ENCODE measurements around the gene PEX16.
A peak's percentile ranks its signal among the peaks of the same experiment; 100 is the strongest.
"Not testable (repeated sequence)": the region's sequence is repeated elsewhere in the genome, so short reads cannot be mapped to it uniquely, and the experiment has no call there.

Gene PEX16

GRCh38 chr11:45917286-45917622 is 423 bp downstream of the PEX16 start:
- DNase-seq: no peak

- no peak for DNase-seq
These were observed 2.2 kb downstream of the PEX16 start for GRCh38 chr11:45915446-45915845.

- DNase-seq: no peak
These were observed 3.6 kb downstream of the PEX16 start for GRCh38 chr11:45913942-45914635.

- no peak for DNase-seq
These were observed 4.2 kb downstream of the PEX16 start for GRCh38 chr11:45913514-45913913.

- DNase-seq: no peak
These were observed 7.1 kb downstream of the PEX16 start for GRCh38 chr11:45910623-45911022.

GRCh38 chr11:45909594-45910475 is 7.8 kb downstream of the PEX16 start:
- no peak for DNase-seq

GRCh38 chr11:45907911-45908370 is 9.7 kb downstream of the PEX16 start:
- no peak for DNase-seq

GRCh38 chr11:45906965-45907611 is 10.6 kb downstream of the PEX16 start, which contains the start of gene FREY1:
Gene FREY1, minus strand, starts transcription at chr11:45907271. Its CDS starts 26 bp downstream, at chr11:45907245.
- DNase-seq: no peak

- DNase-seq: no peak
These were observed 11.5 kb downstream of the PEX16 start for GRCh38 chr11:45906096-45906682.

GRCh38 chr11:45905576-45905975 is 12.1 kb downstream of the PEX16 start:
- DNase-seq: not testable (repeated sequence)

GRCh38 chr11:45905095-45905494 is 12.6 kb downstream of the PEX16 start:
- DNase-seq: no peak

GRCh38 chr11:45904309-45904915 is 13.3 kb downstream of the PEX16 start:
- DNase-seq: no peak

GRCh38 chr11:45902452-45903380 is 15.0 kb downstream of the PEX16 start:
- DNase-seq: no peak

- DNase-seq: no peak
These were observed 16.1 kb downstream of the PEX16 start for GRCh38 chr11:45901626-45902025.

- DNase-seq: no peak
These were observed 16.6 kb downstream of the PEX16 start for GRCh38 chr11:45900916-45901617.

GRCh38 chr11:45900175-45900800 is 17.4 kb downstream of the PEX16 start:
- DNase-seq: not testable (repeated sequence)

GRCh38 chr11:45899448-45900174 is 18.1 kb downstream of the PEX16 start:
- peak; percentile 77 for DNase-seq

GRCh38 chr11:45899086-45899447 is 18.6 kb downstream of the PEX16 start:
- DNase-seq: no peak

- DNase-seq: no peak
These were observed 20.1 kb downstream of the PEX16 start for GRCh38 chr11:45897556-45897955.

Measured in CD4-positive, alpha-beta T cell treated with Interleukin-17A for 1 hour (primary cell).